Trophoblast cell (in vitro differentiated cells and primary cell): ENCODE results near the gene DKKL1.

Experiments
- DNase-seq, 2 donors: peaks; one replicate each; pipeline ENCODE4 v3.0.0-alpha.2; 2016
- H2AFZ ChIP-seq: 2 replicates; pipeline ENCODE4 v1.6.1; 2013; ENCODE audit warnings: low read length, moderate library complexity, mild to moderate bottlenecking; ENCODE audit not compliant: insufficient read depth, poor library complexity
- H2AK5ac ChIP-seq: 2 replicates; pipeline ENCODE4 v1.6.1; 2013; ENCODE audit warnings: mild to moderate bottlenecking, low read length
- H2BK120ac ChIP-seq: 2 replicates; pipeline ENCODE4 v1.6.1; 2013; ENCODE audit warnings: low read length, mild to moderate bottlenecking, moderate library complexity; ENCODE audit not compliant: insufficient read depth, poor library complexity
- H2BK12ac ChIP-seq: 2 replicates; pipeline ENCODE4 v1.6.1; 2013; ENCODE audit warnings: mild to moderate bottlenecking, low read length, moderate library complexity
- H2BK5ac ChIP-seq: 2 replicates; pipeline ENCODE4 v1.6.1; 2013; ENCODE audit warnings: low read length, low read depth, moderate library complexity, mild to moderate bottlenecking; ENCODE audit not compliant: poor library complexity
- H3K14ac ChIP-seq: 2 replicates; pipeline ENCODE4 v1.6.1; 2013; ENCODE audit warnings: mild to moderate bottlenecking, low read length
- H3K18ac ChIP-seq: 2 replicates; pipeline ENCODE4 v1.6.1; 2013; ENCODE audit warnings: mild to moderate bottlenecking, low read length
- H3K23ac ChIP-seq: 2 replicates; pipeline ENCODE4 v1.6.1; 2013; ENCODE audit warnings: low read length
- H3K27ac ChIP-seq: 2 replicates; pipeline ENCODE4 v1.5.1; 2013; ENCODE audit warnings: low read depth, mild to moderate bottlenecking, inconsistent platforms, low read length, moderate library complexity
- H3K27me3 ChIP-seq: 2 replicates; pipeline ENCODE4 v1.6.1; 2013; ENCODE audit warnings: inconsistent platforms, mild to moderate bottlenecking, low read length, moderate library complexity; ENCODE audit not compliant: insufficient read depth
- H3K36me3 ChIP-seq, 2 experiments: 1 replicate in 1 of 2; 2 replicates in 1 of 2; pipeline ENCODE4 v1.6.1; 2013; ENCODE audit warnings: low read length in 2 of 2, mild to moderate bottlenecking in 2 of 2, moderate library complexity in 1 of 2; ENCODE audit not compliant: insufficient read depth in 2 of 2, control insufficient read depth in 1 of 2
- H3K4ac ChIP-seq: 2 replicates; pipeline ENCODE4 v1.6.1; 2013; ENCODE audit warnings: low read depth, mild to moderate bottlenecking, low read length, moderate library complexity
- H3K4me1 ChIP-seq, 2 experiments: 1 replicate in 1 of 2; 2 replicates in 1 of 2; pipeline ENCODE4 v1.6.1; 2013; ENCODE audit warnings: low read length in 2 of 2, mild to moderate bottlenecking in 2 of 2, moderate library complexity in 1 of 2; ENCODE audit not compliant: insufficient read depth in 2 of 2, control insufficient read depth in 1 of 2
- H3K4me2 ChIP-seq: 2 replicates; pipeline ENCODE4 v1.6.1; 2013; ENCODE audit warnings: inconsistent platforms, mild to moderate bottlenecking, low read length, moderate library complexity
- H3K4me3 ChIP-seq: 2 replicates; pipeline ENCODE4 v1.5.1; 2013; ENCODE audit warnings: mild to moderate bottlenecking, low read depth, low read length, inconsistent platforms
- H3K79me1 ChIP-seq: one replicate; pipeline ENCODE4 v1.6.1; 2013; ENCODE audit warnings: low read length
- H3K79me2 ChIP-seq: 2 replicates; pipeline ENCODE4 v1.6.1; 2013; ENCODE audit warnings: low read length, mild to moderate bottlenecking; ENCODE audit not compliant: control insufficient read depth, insufficient read depth, poor library complexity
- H3K9ac ChIP-seq: 2 replicates; pipeline ENCODE4 v1.6.1; 2013; ENCODE audit warnings: mild to moderate bottlenecking, low read length
- H3K9me3 ChIP-seq: 2 replicates; pipeline ENCODE4 v1.6.1; 2013; ENCODE audit warnings: low read depth, mild to moderate bottlenecking, control low read depth, inconsistent platforms, low read length; ENCODE audit not compliant: insufficient read depth
- H4K12ac ChIP-seq: 2 replicates; pipeline ENCODE4 v1.6.1; 2013; ENCODE audit warnings: low read depth, mild to moderate bottlenecking, low read length, moderate library complexity
- H4K8ac ChIP-seq: 2 replicates; pipeline ENCODE4 v1.6.1; 2013; ENCODE audit warnings: low read depth, mild to moderate bottlenecking, low read length, moderate library complexity
- H4K91ac ChIP-seq: one replicate; pipeline ENCODE4 v1.6.1; 2013; ENCODE audit warnings: low read depth, mild to moderate bottlenecking, low read length, moderate library complexity
- WGBS: extraction: QIAGEN DNeasy Blood & Tissue Kit; methylation state at CpG from one replicate; pipeline ENCODE4 v1.1.7; 2013; ENCODE audit warnings: missing lambda C conversion rate; ENCODE audit not compliant: insufficient read length, insufficient coverage; ENCODE audit errors: extremely low coverage; 5-methylcytosine and 5-hydroxymethylcytosine counted together

DKKL1 gene

DNA sequence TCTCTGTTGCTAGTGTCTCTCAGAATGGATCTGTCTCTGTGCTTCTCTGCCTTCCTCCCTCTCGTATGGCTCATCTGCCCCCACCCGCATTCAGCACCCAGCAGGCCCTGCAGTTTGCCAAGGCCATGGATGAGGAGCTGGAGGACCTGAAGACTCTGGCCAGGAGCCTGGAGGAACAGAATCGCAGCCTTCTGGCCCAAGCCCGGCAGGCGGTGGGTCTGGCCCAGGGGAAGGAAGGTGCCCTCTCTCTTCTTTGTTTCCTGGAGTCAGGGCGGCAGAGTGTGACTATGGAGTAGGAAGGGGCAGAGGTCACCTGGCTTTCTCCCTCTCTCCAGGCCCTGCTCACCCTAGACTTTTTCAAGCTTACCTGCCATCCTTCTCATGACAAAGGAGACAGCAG, 35.3 kb downstream of the DKKL1 start:
- Histone ChIP-seq H3K79me1 (no peaks in the 10 kb centered on the region), H3K4ac (no peak overlapping the region), H2BK5ac (no peak overlapping the region), H3K4me1 (peaks cover 4 to 6% of the 10 kb centered on the region in 2 experiments), H3K4me3 (no peak overlapping the region), H3K18ac (no peak overlapping the region), H3K27ac (no peak overlapping the region), H3K9me3 (peaks cover 1% of the 10 kb centered on the region), H4K12ac (no peak overlapping the region), H4K91ac (no peak overlapping the region), H2BK12ac (no peak overlapping the region), H3K23ac (no peak overlapping the region), H3K14ac (no peak overlapping the region), H3K4me2 (no peak overlapping the region), H3K27me3 (no peaks in the 10 kb centered on the region), H4K8ac (no peak overlapping the region), H3K36me3 (no peaks in the 10 kb centered on the region), H2BK120ac (no peak overlapping the region), H3K79me2 (no peaks in the 10 kb centered on the region), H2AFZ (no peak overlapping the region), H2AK5ac (no peak overlapping the region), H3K9ac (no peak overlapping the region)
- no CpG with 5 or more reads among the region's 6 CpGs for WGBS
- no peak for DNase-seq

DNA sequence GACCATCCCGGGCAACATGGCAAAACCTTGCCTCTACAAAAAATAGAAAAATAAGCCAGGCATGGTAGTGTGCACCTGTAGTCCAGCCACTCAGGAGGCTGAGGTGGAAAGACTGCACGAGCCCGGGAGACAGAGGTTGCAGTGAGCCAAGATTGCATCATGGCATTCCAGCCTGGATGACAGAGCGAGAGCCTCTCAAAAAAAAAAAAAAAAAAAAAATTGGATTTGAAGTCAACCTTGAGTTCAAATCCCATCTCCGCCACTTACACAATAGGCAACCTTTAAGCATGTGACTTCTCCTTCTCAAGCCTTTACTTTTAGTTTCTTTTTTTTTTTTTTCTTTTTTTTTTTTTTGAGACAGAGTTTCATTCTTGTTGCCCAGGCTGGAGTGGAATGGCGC, 36.4 kb downstream of the DKKL1 start:
- Histone ChIP-seq H3K14ac (no peak overlapping the region), H3K9ac (no peak overlapping the region), H4K91ac (no peak overlapping the region), H2AK5ac (no peak overlapping the region), H3K9me3 (peaks cover 3% of the 10 kb centered on the region), H3K79me1 (no peaks in the 10 kb centered on the region), H2BK12ac (no peak overlapping the region), H3K23ac (no peak overlapping the region), H3K4ac (no peak overlapping the region), H3K4me2 (no peak overlapping the region), H4K12ac (no peak overlapping the region), H3K79me2 (no peaks in the 10 kb centered on the region), H3K4me1 (peaks cover 4 to 8% of the 10 kb centered on the region in 2 experiments), H2AFZ (no peak overlapping the region), H3K27me3 (no peaks in the 10 kb centered on the region), H3K18ac (no peak overlapping the region), H2BK5ac (no peak overlapping the region), H3K36me3 (no peaks in the 10 kb centered on the region), H3K4me3 (no peak overlapping the region), H4K8ac (no peak overlapping the region), H3K27ac (no peak overlapping the region), H2BK120ac (no peak overlapping the region)
- no CpG with 5 or more reads among the region's 6 CpGs for WGBS
- peak; percentile 16 to 37 for DNase-seq

DNA sequence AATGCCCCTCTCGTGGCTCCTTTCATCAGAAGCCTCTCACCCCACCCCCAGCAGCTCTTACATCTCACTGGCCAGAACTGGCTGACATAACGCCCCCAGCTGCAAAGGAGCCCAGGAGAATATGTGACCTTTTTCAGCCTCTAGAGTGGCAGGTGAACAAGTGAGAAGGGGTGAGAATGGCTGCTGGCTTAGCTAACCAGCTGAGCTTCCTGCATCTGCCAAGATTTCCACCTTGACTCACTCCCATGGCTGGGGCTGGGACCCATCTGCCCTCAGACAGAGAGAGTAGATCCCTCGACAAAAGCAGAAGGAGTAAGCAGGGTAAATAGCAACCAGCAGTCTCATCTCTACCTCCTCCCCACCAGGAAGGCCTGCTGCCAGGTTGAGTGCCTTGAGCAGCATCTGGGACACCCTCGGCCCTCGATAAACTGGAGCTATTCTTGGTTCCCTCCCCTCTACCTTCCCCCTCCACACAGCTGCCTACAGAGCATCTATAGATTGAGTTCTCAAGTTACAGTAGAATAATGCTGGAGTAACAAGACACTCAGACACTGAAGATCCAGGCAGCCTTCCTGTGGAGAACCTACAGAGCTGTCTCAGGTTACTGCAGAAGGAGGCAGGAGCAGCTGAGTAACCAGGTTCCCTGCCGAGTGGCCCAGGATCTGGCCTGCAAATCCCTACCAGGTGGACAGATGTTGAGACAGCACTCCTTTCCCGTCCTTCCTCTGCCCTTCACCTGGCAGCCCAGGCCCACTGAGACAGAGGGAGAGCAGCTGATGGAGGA, 39.9 kb downstream of the DKKL1 start:
- Histone ChIP-seq H2BK12ac (no peak overlapping the region), H3K79me1 (no peaks in the 10 kb centered on the region), H3K36me3 (no peaks in the 10 kb centered on the region), H4K8ac (no peak overlapping the region), H3K4ac (no peak overlapping the region), H3K9ac (no peak overlapping the region), H2BK5ac (no peak overlapping the region), H3K4me3 (no peak overlapping the region), H4K12ac (no peak overlapping the region), H3K18ac (no peak overlapping the region), H3K23ac (no peak overlapping the region), H4K91ac (no peak overlapping the region), H3K4me2 (no peak overlapping the region), H3K27me3 (no peaks in the 10 kb centered on the region), H2BK120ac (no peak overlapping the region), H3K79me2 (no peaks in the 10 kb centered on the region), H3K9me3 (peaks cover 3% of the 10 kb centered on the region), H2AFZ (no peak overlapping the region), H3K27ac (no peak overlapping the region), H3K14ac (no peak overlapping the region), H3K4me1 (peaks cover 4 to 8% of the 10 kb centered on the region in 2 experiments), H2AK5ac (no peak overlapping the region)
- WGBS, result no CpG with 5 or more reads among the region's 7 CpGs
- no peak for DNase-seq

DNA sequence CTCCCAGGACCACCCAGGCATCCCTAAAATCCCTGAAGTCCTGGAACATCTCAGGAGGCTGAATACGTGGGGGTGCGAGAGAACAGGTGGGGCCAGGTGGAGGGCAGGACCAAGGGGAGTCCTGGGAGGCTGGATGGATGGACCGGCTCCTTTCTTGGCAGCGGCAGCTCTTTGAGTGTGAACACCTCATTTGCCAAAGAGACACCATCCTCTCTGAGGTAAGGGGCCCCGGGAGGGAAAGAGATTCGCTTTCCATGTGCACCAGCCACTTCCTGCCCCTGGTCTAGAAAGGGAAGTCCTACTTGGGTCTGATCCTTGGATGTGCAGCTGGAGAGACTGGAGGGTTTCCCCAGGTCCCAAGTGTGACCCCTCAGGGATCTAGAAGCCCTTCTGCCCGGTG, 43.4 kb downstream of the DKKL1 start:
- no peak overlapping the region for H2BK120ac ChIP-seq
- H3K36me3 ChIP-seq, result no peaks in the 10 kb centered on the region
- no peaks in the 10 kb centered on the region for H3K27me3 ChIP-seq
- H3K4ac ChIP-seq, result no peak overlapping the region
- H2BK12ac ChIP-seq, result no peak overlapping the region
- no peak overlapping the region for H2AK5ac ChIP-seq
- no peak overlapping the region for H2AFZ ChIP-seq
- H4K12ac ChIP-seq, result no peak overlapping the region
- no peak overlapping the region for H3K9ac ChIP-seq
- H3K4me2 ChIP-seq, result no peak overlapping the region
- no peak overlapping the region for H3K4me3 ChIP-seq
- no peaks in the 10 kb centered on the region for H3K79me1 ChIP-seq
- no peaks in the 10 kb centered on the region for H3K79me2 ChIP-seq
- H4K91ac ChIP-seq, result no peak overlapping the region
- no CpG with 5 or more reads among the region's 7 CpGs for WGBS
- H3K4me1 ChIP-seq, result peaks cover 4 to 8% of the 10 kb centered on the region in 2 experiments
- DNase-seq, result no peak
- H3K23ac ChIP-seq, result no peak overlapping the region
- H3K14ac ChIP-seq, result no peak overlapping the region
- peaks cover 3% of the 10 kb centered on the region for H3K9me3 ChIP-seq
- no peak overlapping the region for H2BK5ac ChIP-seq
- no peak overlapping the region for H4K8ac ChIP-seq
- H3K27ac ChIP-seq, result no peak overlapping the region
- no peak overlapping the region for H3K18ac ChIP-seq
